Activated CD4-positive, alpha-beta T cell treated with anti-CD3 and anti-CD28 coated beads for 1 hour (primary cell): ENCODE results near the gene TESPA1.
"Not testable (repeated sequence)": the region's sequence is repeated elsewhere in the genome, so short reads cannot be mapped to it uniquely, and the experiment has no call there.

Experiments
- DNase-seq: peaks from one replicate; pipeline ENCODE4 v3.0.0-alpha.2; 2020

Gene TESPA1

GRCh38 chr12:54984658-54985376, at the start of gene TESPA1:
Gene TESPA1 (minus strand): TSS chr12:54984762. CDS start chr12:54974562, 10,200 bp downstream.
- DNase-seq = peak; percentile 73

GRCh38 chr12:55034218-55034617, 49.7 kb upstream of the TESPA1 start:
- no peak for DNase-seq

GRCh38 chr12:55025508-55025907, 40.9 kb upstream of the TESPA1 start:
- no peak for DNase-seq

GRCh38 chr12:55024575-55024974, 40.0 kb upstream of the TESPA1 start:
- DNase-seq = no peak

- no peak for DNase-seq
Observed at GRCh38 chr12:55019784-55020183, 35.2 kb upstream of the TESPA1 start, which contains the start of gene NEUROD4. Gene NEUROD4 (plus strand): TSS chr12:55019974. CDS start chr12:55026440, 6,466 bp downstream.

- no peak for DNase-seq
Observed at GRCh38 chr12:55017416-55017925, 32.9 kb upstream of the TESPA1 start.

- DNase-seq = no peak
Observed at GRCh38 chr12:55008944-55009585, 24.5 kb upstream of the TESPA1 start.

- no peak for DNase-seq
Observed at GRCh38 chr12:55002355-55002754, 17.8 kb upstream of the TESPA1 start.

GRCh38 chr12:55001198-55001868, 16.8 kb upstream of the TESPA1 start:
- DNase-seq = no peak

GRCh38 chr12:54998958-54999510, 14.5 kb upstream of the TESPA1 start:
- no peak for DNase-seq

- DNase-seq = no peak
Observed at GRCh38 chr12:54997929-54998522, 13.5 kb upstream of the TESPA1 start.

GRCh38 chr12:54996205-54996604, 11.6 kb upstream of the TESPA1 start:
- DNase-seq = no peak

- peak; percentile 30 for DNase-seq
Observed at GRCh38 chr12:54993181-54993835, 8.7 kb upstream of the TESPA1 start.

GRCh38 chr12:54991991-54992375, 7.4 kb upstream of the TESPA1 start:
- no peak for DNase-seq

GRCh38 chr12:54991161-54991990, 6.8 kb upstream of the TESPA1 start:
- DNase-seq = no peak

GRCh38 chr12:54989829-54990228, 5.3 kb upstream of the TESPA1 start:
- DNase-seq = no peak

- no peak for DNase-seq
Observed at GRCh38 chr12:54988402-54989054, 4.0 kb upstream of the TESPA1 start.

GRCh38 chr12:54987611-54988231, 3.2 kb upstream of the TESPA1 start:
- DNase-seq = no peak

- DNase-seq = not testable (repeated sequence)
Observed at GRCh38 chr12:54986773-54987172, 2.2 kb upstream of the TESPA1 start.

- DNase-seq = peak; percentile 35
Observed at GRCh38 chr12:54983536-54984101, 943 bp downstream of the TESPA1 start.
